Lower lobe of right lung (tissue), 2 donors: ENCODE results near the gene KRTAP10-3. TPM values are rescaled to one million over a fixed set of nuclear protein-coding genes. Genes with fewer than 3 reads are reported as not detected.
A peak's percentile ranks its signal among the peaks of the same experiment; 100 is the strongest.

ENCODE experiments used
- ATAC-seq, 2 donors: fragments of 200-7000 bp; cut with Tn5 transposase; one replicate each; pipeline ENCODE4 v1.9.1; 2020 to 2022; ENCODE audit warnings: mild to moderate bottlenecking in 2 of 2, moderate library complexity in 2 of 2
- DNase-seq: peaks from one replicate; pipeline ENCODE4 v3.0.0-alpha.2; 2020
- H3K27ac ChIP-seq: fragments of 200-600 bp; one replicate; pipeline ENCODE4 v1.8.0; 2022
- H3K27me3 ChIP-seq: fragments of 200-600 bp; one replicate; pipeline ENCODE4 v1.8.0; 2022; ENCODE audit warnings: low read depth
- H3K36me3 ChIP-seq: fragments of 200-600 bp; one replicate; pipeline ENCODE4 v1.8.0; 2022; ENCODE audit warnings: mild to moderate bottlenecking
- H3K4me1 ChIP-seq: fragments of 200-600 bp; one replicate; pipeline ENCODE4 v1.8.0; 2022
- H3K4me3 ChIP-seq: fragments of 200-600 bp; one replicate; pipeline ENCODE4 v1.8.0; 2022; ENCODE audit warnings: mild to moderate bottlenecking
- H3K9me3 ChIP-seq: fragments of 200-600 bp; one replicate; pipeline ENCODE4 v1.8.0; 2022
- CTCF ChIP-seq: fragments of 200-600 bp; IDR thresholded peaks from one replicate; pipeline ENCODE4 v1.8.0; 2022; ENCODE audit warnings: antibody characterized with exemption, mild to moderate bottlenecking
- intact Hi-C: fragments of 100-400 bp; cut with DNase I; formaldehyde crosslinking; loops from one replicate; pipeline ENCODE4 v1.11.0; 2022
- total RNA-seq: library from RNA; stranded (reverse); fragmentation: NEBNext Ultra II Directional; extraction: Animal tissue kit (Norgen Biotek cat#: 25700); gene quantifications from one replicate; pipeline ENCODE4 v1.2.1, GENCODE V29; 2021
- donor health status: DM: no; HTN: yes; CAD: no; lungs with severe emphysema.

Gene KRTAP10-3
- total RNA-seq, 1 donor from 2014 or later: not detected

DNA sequence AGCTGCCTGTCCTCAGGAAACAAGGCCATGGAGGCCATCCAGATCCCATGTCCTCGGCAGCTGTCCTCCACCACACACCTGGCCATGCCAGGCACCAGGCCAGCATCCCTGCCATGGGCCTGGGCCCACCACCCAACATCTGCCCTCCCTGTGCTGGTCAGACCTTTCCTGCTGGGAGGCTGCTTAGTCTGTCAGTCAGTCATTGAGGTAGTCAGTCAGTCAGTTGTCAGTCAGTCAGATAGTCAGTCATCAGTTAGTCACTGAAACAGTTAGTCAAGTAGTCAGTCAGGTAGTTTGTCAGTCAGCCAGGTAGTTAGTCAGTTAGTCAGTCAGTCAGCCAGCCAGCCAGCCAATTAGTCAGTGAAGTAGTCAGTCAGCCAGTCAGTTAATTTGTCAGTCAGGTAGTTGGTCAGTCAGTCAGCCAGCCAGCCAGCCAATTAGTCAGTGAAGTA, 35.8 kb downstream of the KRTAP10-3 start:
- H3K36me3 ChIP-seq: no peaks in the 10 kb centered on the region
- intact Hi-C loops: no loop called here
- no peak for ATAC-seq
- H3K9me3 ChIP-seq: no peaks in the 10 kb centered on the region
- peaks cover 8% of the 10 kb centered on the region for H3K27me3 ChIP-seq
- no peaks in the 10 kb centered on the region for H3K4me1 ChIP-seq
- no peak overlapping the region for H3K27ac ChIP-seq
- no peak for DNase-seq
- TF ChIP-seq CTCF: no peak
- no peak overlapping the region for H3K4me3 ChIP-seq

DNA sequence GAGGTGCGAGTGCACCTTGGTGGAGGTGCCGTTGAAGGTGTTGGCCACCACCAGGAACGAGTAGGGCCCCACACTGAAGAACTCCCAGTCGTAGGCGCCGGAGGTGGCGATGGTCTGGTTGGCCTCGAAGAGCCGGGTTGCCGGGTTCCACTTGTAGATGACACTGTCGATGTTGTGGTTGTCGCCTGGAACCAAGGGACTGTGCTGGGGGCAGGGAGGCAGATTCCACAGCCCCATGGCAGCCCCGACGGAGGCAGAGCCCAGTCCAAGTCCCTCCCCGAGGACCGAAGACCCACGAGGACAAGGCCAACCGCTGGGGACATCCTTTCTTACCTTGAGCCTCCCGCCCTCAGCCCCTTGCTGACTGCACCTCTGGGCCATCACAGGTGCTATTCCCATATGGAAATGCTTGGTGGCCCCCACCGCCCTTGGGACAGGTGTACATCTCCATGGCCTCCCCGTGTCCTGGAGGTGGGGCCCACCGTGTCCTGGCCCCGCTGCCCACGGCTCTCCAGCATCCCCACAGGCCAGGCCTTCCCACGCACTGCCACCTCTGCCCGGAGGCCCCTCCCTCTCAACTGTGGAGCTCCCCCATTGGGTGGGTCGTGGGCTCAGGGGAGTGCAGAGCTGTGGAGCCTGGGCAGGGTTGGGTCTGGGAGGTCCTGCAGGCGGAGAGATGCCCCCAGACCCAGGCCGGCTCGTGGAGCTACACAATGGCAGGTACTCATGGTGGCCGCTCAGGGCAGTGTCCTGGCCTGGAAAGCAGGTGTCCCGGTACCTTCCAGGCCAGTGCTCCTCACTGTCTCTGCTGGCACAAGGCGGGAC, 36.5 kb downstream of the KRTAP10-3 start:
- intact Hi-C loops: no loop called here
- no peaks in the 10 kb centered on the region for H3K36me3 ChIP-seq
- H3K9me3 ChIP-seq: no peaks in the 10 kb centered on the region
- ATAC-seq (peak in 1 of 2 donors; percentile 15), DNase-seq (peak; percentile 43)
- no peaks in the 10 kb centered on the region for H3K4me1 ChIP-seq
- peaks cover 8% of the 10 kb centered on the region for H3K27me3 ChIP-seq
- TF ChIP-seq CTCF: no peak
- no peak overlapping the region for H3K4me3 ChIP-seq
- H3K27ac ChIP-seq: no peak overlapping the region

- no peak overlapping the region for H3K27ac ChIP-seq
- H3K4me1 ChIP-seq: no peaks in the 10 kb centered on the region
- no peak for TF ChIP-seq CTCF
- DNase-seq (peak; percentile 44), ATAC-seq (peak; percentile 6 to 13)
- no peaks in the 10 kb centered on the region for H3K9me3 ChIP-seq
- no peaks in the 10 kb centered on the region for H3K36me3 ChIP-seq
- intact Hi-C loops: no loop called here
- no peak overlapping the region for H3K4me3 ChIP-seq
- peaks cover 8% of the 10 kb centered on the region for H3K27me3 ChIP-seq
These were observed 37.2 kb downstream of the KRTAP10-3 start for GRCh38 chr21:44521301-44521927.

DNA sequence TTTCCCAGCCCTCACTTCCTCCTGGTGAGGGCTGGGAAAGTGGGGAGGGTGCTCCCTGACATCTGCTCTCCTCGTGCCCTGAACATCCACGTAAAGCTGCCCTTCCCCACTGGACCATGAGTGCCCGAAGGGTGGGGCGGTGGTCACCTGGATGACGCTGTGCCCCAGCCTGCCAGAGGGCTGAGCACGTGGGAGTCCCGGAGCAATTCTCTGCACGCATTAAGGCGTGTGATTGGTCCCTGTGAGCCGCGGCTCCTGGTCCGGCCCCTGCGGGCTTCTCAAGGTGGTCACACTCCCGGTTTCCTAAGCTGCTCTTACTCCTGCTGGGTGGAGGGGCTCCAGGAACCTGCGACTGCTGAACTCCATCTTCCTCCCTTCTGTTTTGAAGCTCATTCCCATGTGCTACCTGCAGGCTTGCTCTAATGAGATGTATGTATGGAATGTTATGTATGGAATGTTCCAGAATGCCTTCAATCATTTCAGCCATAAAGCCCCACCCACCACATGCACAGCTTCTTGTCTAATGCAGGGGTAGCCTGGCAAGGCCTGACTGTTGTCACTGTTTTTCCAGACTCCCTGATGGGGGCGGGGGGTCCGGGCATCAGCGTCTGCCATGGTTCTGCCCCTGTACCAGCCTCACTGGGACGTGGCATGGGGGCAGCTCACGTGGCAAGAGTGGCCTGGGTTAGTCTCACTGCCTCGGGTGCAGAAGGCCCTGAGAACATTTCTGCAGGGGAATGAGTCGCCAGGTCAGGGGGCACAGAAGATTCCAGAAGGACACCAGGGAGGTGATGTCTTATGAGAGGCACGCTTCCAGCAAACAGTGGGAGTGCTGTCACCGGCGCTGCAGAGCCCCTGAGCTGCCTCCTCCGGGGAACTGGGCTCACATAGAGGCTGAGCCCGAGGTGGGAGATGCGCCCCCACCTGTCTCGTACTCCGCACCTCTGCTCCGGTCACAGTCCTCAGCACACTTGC, 38.0 kb downstream of the KRTAP10-3 start:
- DNase-seq: peak; percentile 37
- intact Hi-C loops: no loop called here
- H3K4me3 ChIP-seq: no peak overlapping the region

More for the DNA sequence above, 38.0 kb downstream of the KRTAP10-3 start:
- H3K36me3 ChIP-seq: no peaks in the 10 kb centered on the region
- no peak for TF ChIP-seq CTCF
- no peaks in the 10 kb centered on the region for H3K4me1 ChIP-seq
- no peak overlapping the region for H3K27ac ChIP-seq
- H3K9me3 ChIP-seq: no peaks in the 10 kb centered on the region
- H3K27me3 ChIP-seq: peaks cover 8% of the 10 kb centered on the region
- peak in 1 of 2 donors; percentile 9 for ATAC-seq
